KMS-11 (cell line): ENCODE measurements around the gene MSMO1.

Experiments used
- H2AFZ ChIP-seq: fragments of 200-600 bp; sonication (generic); 2 replicates; pipeline ENCODE4 v1.6.1; 2016; ENCODE audit warnings: antibody characterized with exemption, mixed run types, low read depth
- H3K27ac ChIP-seq: fragments of 200-600 bp; sonication (generic); 2 replicates; pipeline ENCODE4 v1.6.1; 2016; ENCODE audit warnings: mild to moderate bottlenecking, mixed run types
- H3K27me3 ChIP-seq: fragments of 200-600 bp; sonication (generic); 2 replicates; pipeline ENCODE4 v1.6.1; 2017; ENCODE audit warnings: mild to moderate bottlenecking, low read depth, mixed run types, moderate library complexity; ENCODE audit not compliant: insufficient read depth
- H3K36me3 ChIP-seq: fragments of 200-600 bp; sonication (generic); 2 replicates; pipeline ENCODE4 v1.6.1; 2017; ENCODE audit warnings: mild to moderate bottlenecking, mixed run types; ENCODE audit not compliant: insufficient read depth
- H3K4me1 ChIP-seq: fragments of 200-600 bp; sonication (generic); 2 replicates; pipeline ENCODE4 v1.6.1; 2016; ENCODE audit warnings: mild to moderate bottlenecking, low read depth, mixed run types; ENCODE audit not compliant: poor library complexity, severe bottlenecking
- H3K4me2 ChIP-seq: fragments of 200-600 bp; sonication (generic); 2 replicates; pipeline ENCODE4 v1.7.0; 2016; ENCODE audit warnings: mild to moderate bottlenecking, mixed run types
- H3K4me3 ChIP-seq: fragments of 200-600 bp; sonication (generic); IDR thresholded peaks from 2 replicates; pipeline ENCODE4 v1.6.1; 2017; ENCODE audit warnings: low read depth, low read length, mixed read lengths; ENCODE audit not compliant: insufficient read depth
- H3K79me2 ChIP-seq: fragments of 200-600 bp; sonication (generic); 2 replicates; pipeline ENCODE4 v1.6.1; 2016; ENCODE audit warnings: low read depth, mixed run types; ENCODE audit not compliant: insufficient read depth
- H3K9ac ChIP-seq: fragments of 200-600 bp; sonication (generic); 2 replicates; pipeline ENCODE4 v1.6.1; 2016; ENCODE audit warnings: mild to moderate bottlenecking, mixed run types
- H4K20me1 ChIP-seq: fragments of 200-600 bp; sonication (generic); 2 replicates; pipeline ENCODE4 v1.6.1; 2016; ENCODE audit warnings: mild to moderate bottlenecking, mixed run types; ENCODE audit not compliant: insufficient read depth
- CTCF ChIP-seq: fragments of 200-600 bp; sonication (generic); conservative IDR thresholded peaks from 2 replicates; pipeline ENCODE4 v1.6.1; 2017; ENCODE audit warnings: low read depth, mild to moderate bottlenecking, antibody characterized with exemption, low read length, moderate library complexity, mixed read lengths

Gene MSMO1

GRCh38 chr4:165364452-165365080 is 37.1 kb downstream of the MSMO1 start:
- TF ChIP-seq CTCF, result no peak
- no peak overlapping the region for H2AFZ ChIP-seq
- H3K4me2 ChIP-seq, result no peak overlapping the region

GRCh38 chr4:165367040-165367439 is 39.6 kb downstream of the MSMO1 start:
- no peak overlapping the region for H3K4me3 ChIP-seq
- no peak overlapping the region for H3K4me2 ChIP-seq
- H3K9ac ChIP-seq, result no peak overlapping the region
- H3K27me3 ChIP-seq, result no peaks in the 10 kb centered on the region
- H3K79me2 ChIP-seq, result no peaks in the 10 kb centered on the region
- H4K20me1 ChIP-seq, result no peaks in the 10 kb centered on the region
- no peak overlapping the region for H3K27ac ChIP-seq
- no peaks in the 10 kb centered on the region for H3K36me3 ChIP-seq
- no peak for TF ChIP-seq CTCF
- peaks cover 6% of the 10 kb centered on the region for H3K4me1 ChIP-seq
- H2AFZ ChIP-seq, result no peak overlapping the region

More at GRCh38 chr4:165364452-165365080, 37.1 kb downstream of the MSMO1 start:
- H3K36me3 ChIP-seq, result no peaks in the 10 kb centered on the region
- no peak overlapping the region for H3K9ac ChIP-seq
- H3K4me3 ChIP-seq, result no peak overlapping the region
- H3K4me1 ChIP-seq, result peaks cover 6% of the 10 kb centered on the region
- no peaks in the 10 kb centered on the region for H3K79me2 ChIP-seq
- no peaks in the 10 kb centered on the region for H4K20me1 ChIP-seq
- H3K27ac ChIP-seq, result no peak overlapping the region
- H3K27me3 ChIP-seq, result no peaks in the 10 kb centered on the region

- H4K20me1 ChIP-seq, result no peaks in the 10 kb centered on the region
- H3K9ac ChIP-seq, result no peak overlapping the region
- H3K79me2 ChIP-seq, result no peaks in the 10 kb centered on the region
- TF ChIP-seq CTCF, result no peak
- no peak overlapping the region for H3K4me3 ChIP-seq
- H3K36me3 ChIP-seq, result no peaks in the 10 kb centered on the region
- H2AFZ ChIP-seq, result no peak overlapping the region
- no peak overlapping the region for H3K4me2 ChIP-seq
- H3K4me1 ChIP-seq, result peaks cover 6% of the 10 kb centered on the region
- no peaks in the 10 kb centered on the region for H3K27me3 ChIP-seq
- H3K27ac ChIP-seq, result no peak overlapping the region
These were observed 40.6 kb downstream of the MSMO1 start for GRCh38 chr4:165368114-165368513.

- Histone ChIP-seq H3K79me2 (no peaks in the 10 kb centered on the region), H3K4me3 (no peak overlapping the region), H3K27me3 (no peaks in the 10 kb centered on the region), H4K20me1 (no peaks in the 10 kb centered on the region), H3K4me2 (no peak overlapping the region), H3K27ac (no peak overlapping the region), H3K36me3 (no peaks in the 10 kb centered on the region), H3K9ac (no peak overlapping the region), H2AFZ (no peak overlapping the region), H3K4me1 (peaks cover 6% of the 10 kb centered on the region)
- TF ChIP-seq CTCF, result no peak
These were observed 41.1 kb downstream of the MSMO1 start for GRCh38 chr4:165368567-165368966.
